Measurements from ENCODE around the gene CYS1. TPM values are rescaled to one million over a fixed set of nuclear protein-coding genes. Genes with fewer than 3 reads are reported as not detected.
A peak's percentile ranks its signal among the peaks of the same experiment; 100 is the strongest.
"Not testable (repeated sequence)": the region's sequence is repeated elsewhere in the genome, so short reads cannot be mapped to it uniquely, and the experiment has no call there.

The CYS1 gene
- total RNA-seq, 1 donor from 2014 or later = not detected

DNA sequence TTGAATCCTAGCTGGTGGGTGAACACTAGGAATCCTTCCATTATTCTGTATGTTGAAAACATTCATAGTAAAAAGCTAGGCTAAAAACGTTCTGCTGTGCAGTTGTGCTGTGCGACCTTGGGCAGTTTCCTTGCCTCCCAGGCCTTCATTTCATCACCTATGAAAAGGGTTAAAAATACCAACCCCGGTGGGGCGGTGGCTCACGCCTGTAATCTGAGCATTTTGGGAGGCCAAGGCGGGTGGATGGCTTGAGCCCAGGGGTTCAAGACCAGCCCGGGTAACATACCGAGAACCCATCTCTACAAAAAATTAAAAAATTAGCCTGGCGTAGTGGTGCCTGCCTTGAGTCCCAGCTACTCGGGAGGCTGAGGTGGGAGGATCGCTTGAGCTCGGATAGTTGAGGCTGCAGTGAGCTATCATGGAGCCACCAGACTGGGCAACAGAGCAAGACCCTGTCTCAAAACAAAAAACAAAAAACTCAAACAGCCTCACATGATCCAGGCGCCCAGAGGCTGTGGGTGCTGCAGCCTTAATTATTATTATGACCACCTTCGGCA lies 39.5 kb upstream of the CYS1 start:
- peak overlapping the region; percentile 97 for H3K4me3 Mint-ChIP-seq
- DNase-seq (ENCODE audit: low read depth, low spot score) = no peak
- H3K27me3 Mint-ChIP-seq (ENCODE audit: low read depth) = no peaks in the 10 kb centered on the region
- peaks cover 10% of the 10 kb centered on the region for H3K36me3 Mint-ChIP-seq (ENCODE audit: low read depth)
- H3K4me1 Mint-ChIP-seq = peaks cover 35% of the 10 kb centered on the region
- H3K27ac Mint-ChIP-seq (ENCODE audit: unreplicated experiment) = no peak overlapping the region
- TF ChIP-seq, protein P1, sequence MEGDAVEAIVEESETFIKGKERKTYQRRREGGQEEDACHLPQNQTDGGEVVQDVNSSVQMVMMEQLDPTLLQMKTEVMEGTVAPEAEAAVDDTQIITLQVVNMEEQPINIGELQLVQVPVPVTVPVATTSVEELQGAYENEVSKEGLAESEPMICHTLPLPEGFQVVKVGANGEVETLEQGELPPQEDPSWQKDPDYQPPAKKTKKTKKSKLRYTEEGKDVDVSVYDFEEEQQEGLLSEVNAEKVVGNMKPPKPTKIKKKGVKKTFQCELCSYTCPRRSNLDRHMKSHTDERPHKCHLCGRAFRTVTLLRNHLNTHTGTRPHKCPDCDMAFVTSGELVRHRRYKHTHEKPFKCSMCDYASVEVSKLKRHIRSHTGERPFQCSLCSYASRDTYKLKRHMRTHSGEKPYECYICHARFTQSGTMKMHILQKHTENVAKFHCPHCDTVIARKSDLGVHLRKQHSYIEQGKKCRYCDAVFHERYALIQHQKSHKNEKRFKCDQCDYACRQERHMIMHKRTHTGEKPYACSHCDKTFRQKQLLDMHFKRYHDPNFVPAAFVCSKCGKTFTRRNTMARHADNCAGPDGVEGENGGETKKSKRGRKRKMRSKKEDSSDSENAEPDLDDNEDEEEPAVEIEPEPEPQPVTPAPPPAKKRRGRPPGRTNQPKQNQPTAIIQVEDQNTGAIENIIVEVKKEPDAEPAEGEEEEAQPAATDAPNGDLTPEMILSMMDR (conservative IDR thresholded peaks at IDR 0.05) = no peak
- no peaks in the 10 kb centered on the region for H3K9me3 Mint-ChIP-seq

DNA sequence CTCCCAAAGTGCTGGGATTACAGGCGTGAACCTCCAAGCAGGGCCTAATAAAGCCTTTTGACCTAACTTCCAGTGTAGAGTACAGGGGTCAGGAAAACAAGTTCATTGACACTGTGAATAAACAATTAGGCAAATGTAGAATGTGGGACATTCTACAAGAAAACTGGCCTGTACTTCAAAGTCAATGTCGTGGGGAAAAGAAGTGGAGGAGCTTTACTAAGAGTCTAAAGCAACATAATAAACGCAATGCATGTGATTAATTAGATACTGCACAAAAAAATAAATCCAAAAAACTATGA lies 38.8 kb upstream of the CYS1 start:
- Mint-ChIP-seq H3K27ac (ENCODE audit: unreplicated experiment) (no peak overlapping the region), H3K27me3 (ENCODE audit: low read depth) (no peaks in the 10 kb centered on the region), H3K9me3 (no peaks in the 10 kb centered on the region), H3K4me3 (peak overlapping the region; percentile 56), H3K36me3 (ENCODE audit: low read depth) (peaks cover 5% of the 10 kb centered on the region), H3K4me1 (peaks cover 29% of the 10 kb centered on the region)
- TF ChIP-seq, protein P1 (conservative IDR thresholded peaks at IDR 0.05) = no peak
- DNase-seq (ENCODE audit: low read depth, low spot score) = no peak

DNA sequence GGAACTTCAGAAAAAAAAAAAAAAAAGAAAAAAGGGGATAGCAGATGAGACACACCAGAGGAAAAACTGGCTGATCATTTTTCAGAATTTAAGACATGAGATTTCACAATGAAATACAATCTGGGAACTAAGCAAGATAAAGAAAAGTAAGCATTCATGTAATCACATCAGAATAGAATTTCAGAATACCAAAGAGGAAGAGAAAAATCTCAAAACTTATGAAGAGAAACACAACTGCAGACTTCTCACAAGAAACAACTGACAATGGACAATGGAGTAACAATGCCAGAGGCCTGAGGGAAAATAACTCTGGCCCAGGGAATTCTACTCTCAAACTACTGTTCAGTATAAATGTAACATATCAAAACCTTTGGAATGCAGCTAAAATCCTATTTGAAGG lies 29.1 kb upstream of the CYS1 start:
- DNase-seq (ENCODE audit: low read depth, low spot score) = no peak
- H3K27me3 Mint-ChIP-seq (ENCODE audit: low read depth) = no peaks in the 10 kb centered on the region
- H3K4me3 Mint-ChIP-seq = no peak overlapping the region
- H3K4me1 Mint-ChIP-seq = peaks cover 7% of the 10 kb centered on the region
- TF ChIP-seq, protein P1 (conservative IDR thresholded peaks at IDR 0.05) = no peak
- peaks cover 6% of the 10 kb centered on the region for H3K9me3 Mint-ChIP-seq
- no peak overlapping the region for H3K27ac Mint-ChIP-seq (ENCODE audit: unreplicated experiment)
- H3K36me3 Mint-ChIP-seq (ENCODE audit: low read depth) = no peaks in the 10 kb centered on the region

DNA sequence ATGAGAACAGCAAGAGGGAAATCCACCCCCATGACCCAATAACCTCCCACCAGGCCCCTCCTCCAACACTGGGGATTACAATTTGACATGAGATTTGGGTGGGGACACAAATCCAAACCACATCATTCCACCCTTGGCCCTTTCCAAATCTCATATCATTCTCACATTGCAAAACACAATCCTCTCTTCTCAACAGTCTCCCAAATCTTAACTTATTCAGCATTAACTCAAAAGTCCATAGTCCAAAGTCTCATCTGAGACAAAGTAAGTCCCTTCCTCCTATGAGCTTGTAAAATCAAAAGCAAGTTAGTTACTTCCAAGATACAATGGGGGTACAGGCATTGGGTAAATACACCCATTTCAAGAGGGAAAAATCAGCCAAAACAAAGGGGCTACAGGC lies 24.7 kb upstream of the CYS1 start:
- H3K4me3 Mint-ChIP-seq; H3K36me3 Mint-ChIP-seq (ENCODE audit: low read depth); H3K9me3 Mint-ChIP-seq; H3K27ac Mint-ChIP-seq (ENCODE audit: unreplicated experiment); DNase-seq (ENCODE audit: low read depth, low spot score); H3K27me3 Mint-ChIP-seq (ENCODE audit: low read depth): not testable (repeated sequence)
- peaks cover 16% of the 10 kb centered on the region for H3K4me1 Mint-ChIP-seq

DNA sequence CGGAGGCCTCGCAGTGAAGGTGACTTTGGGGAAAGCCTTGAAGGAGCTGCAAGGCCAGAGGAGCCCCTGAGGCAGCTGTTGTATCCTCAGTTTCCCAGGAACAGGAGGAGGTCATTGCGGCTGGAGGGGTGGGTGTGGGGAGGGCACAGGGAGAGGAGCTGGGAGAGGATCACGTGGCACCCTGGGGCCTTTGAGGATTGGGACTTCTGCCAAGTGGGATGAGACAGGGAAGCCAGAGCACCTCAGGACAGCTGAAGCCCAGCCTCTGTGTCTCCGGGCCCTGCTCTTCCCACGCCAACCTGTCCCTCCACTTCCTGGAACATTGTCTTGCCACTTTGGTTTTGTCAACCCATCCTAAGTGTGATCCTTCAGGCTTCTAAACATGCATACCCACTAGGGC lies 23.0 kb upstream of the CYS1 start:
- no peak for DNase-seq (ENCODE audit: low read depth, low spot score)
- Mint-ChIP-seq H3K27me3 (ENCODE audit: low read depth) (no peaks in the 10 kb centered on the region), H3K27ac (ENCODE audit: unreplicated experiment) (no peak overlapping the region), H3K4me3 (no peak overlapping the region), H3K36me3 (ENCODE audit: low read depth) (no peaks in the 10 kb centered on the region), H3K4me1 (peaks cover 9% of the 10 kb centered on the region), H3K9me3 (peaks cover 6% of the 10 kb centered on the region)
- TF ChIP-seq, protein P1 (conservative IDR thresholded peaks at IDR 0.05) = no peak

DNA sequence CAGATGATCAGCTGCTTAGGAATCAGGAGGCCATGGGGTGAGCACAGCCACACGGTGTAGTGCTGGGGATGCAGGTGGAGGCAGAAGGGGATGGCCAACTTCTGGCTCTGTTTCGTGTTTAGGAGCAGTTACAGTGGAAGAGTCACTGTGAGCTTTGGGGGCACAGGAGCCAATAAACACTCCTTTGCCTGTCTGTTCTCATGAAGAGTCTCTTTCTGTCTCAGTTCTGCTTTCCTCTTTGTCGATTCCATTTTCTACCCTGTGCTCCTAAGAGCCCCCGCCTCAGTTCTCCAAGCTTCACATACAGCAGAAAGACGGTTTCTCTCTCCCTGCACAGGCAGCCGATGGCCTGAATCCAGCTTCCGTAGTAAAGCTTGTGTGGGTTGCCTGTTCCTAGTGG lies 21.3 kb upstream of the CYS1 start:
- H3K4me1 Mint-ChIP-seq = peaks cover 17% of the 10 kb centered on the region
- H3K9me3 Mint-ChIP-seq = no peaks in the 10 kb centered on the region
- DNase-seq (ENCODE audit: low read depth, low spot score) = no peak
- no peaks in the 10 kb centered on the region for H3K36me3 Mint-ChIP-seq (ENCODE audit: low read depth)
- no peak overlapping the region for H3K4me3 Mint-ChIP-seq
- H3K27me3 Mint-ChIP-seq (ENCODE audit: low read depth) = no peaks in the 10 kb centered on the region
- TF ChIP-seq, protein P1 (conservative IDR thresholded peaks at IDR 0.05) = no peak
- no peak overlapping the region for H3K27ac Mint-ChIP-seq (ENCODE audit: unreplicated experiment)

Data from neural crest cell (in vitro differentiated cells).